ENCODE measurements around the gene DSCAML1. TPM values are rescaled to one million over a fixed set of nuclear protein-coding genes. Genes with fewer than 3 reads are reported as not detected.

The DSCAML1 gene
- total RNA-seq, 2 donors from 2014 or later = 0.67 to 1.3 TPM

- DNase-seq (ENCODE audit: low spot score) = no peak
- TF ChIP-seq CTCF (IDR thresholded peaks at IDR 0.05) = no peak
- Histone ChIP-seq H3K4me1 (no peaks in the 10 kb centered on the region), H3K36me3 (no peaks in the 10 kb centered on the region), H3K9me3 (no peaks in the 10 kb centered on the region), H3K27ac (no peak overlapping the region), H3K4me3 (no peak overlapping the region), H3K27me3 (no peaks in the 10 kb centered on the region)
These were observed 10.7 kb downstream of the DSCAML1 start for GRCh38 chr11:117786135-117786870.

- H3K36me3 ChIP-seq = no peaks in the 10 kb centered on the region
- TF ChIP-seq CTCF (IDR thresholded peaks at IDR 0.05) = no peak
- H3K27ac ChIP-seq = no peak overlapping the region
- DNase-seq (ENCODE audit: low spot score) = no peak
- H3K4me3 ChIP-seq = no peak overlapping the region
- no peaks in the 10 kb centered on the region for H3K9me3 ChIP-seq
- H3K4me1 ChIP-seq = no peaks in the 10 kb centered on the region
- H3K27me3 ChIP-seq = no peaks in the 10 kb centered on the region
These were observed 14.9 kb downstream of the DSCAML1 start for GRCh38 chr11:117782101-117782500.

- DNase-seq (ENCODE audit: low spot score) = no peak
- no peak overlapping the region for H3K27ac ChIP-seq
- H3K9me3 ChIP-seq = no peaks in the 10 kb centered on the region
- no peaks in the 10 kb centered on the region for H3K4me1 ChIP-seq
- H3K4me3 ChIP-seq = no peak overlapping the region
- no peaks in the 10 kb centered on the region for H3K27me3 ChIP-seq
- no peak for TF ChIP-seq CTCF (IDR thresholded peaks at IDR 0.05)
- no peaks in the 10 kb centered on the region for H3K36me3 ChIP-seq
These were observed 15.4 kb downstream of the DSCAML1 start for GRCh38 chr11:117781627-117782026.

GRCh38 chr11:117780456-117780855 is 16.6 kb downstream of the DSCAML1 start:
- no peaks in the 10 kb centered on the region for H3K9me3 ChIP-seq
- no peak overlapping the region for H3K4me3 ChIP-seq
- H3K4me1 ChIP-seq = no peaks in the 10 kb centered on the region
- H3K27ac ChIP-seq = no peak overlapping the region
- no peak for TF ChIP-seq CTCF (IDR thresholded peaks at IDR 0.05)
- DNase-seq (ENCODE audit: low spot score) = no peak
- no peaks in the 10 kb centered on the region for H3K27me3 ChIP-seq
- no peaks in the 10 kb centered on the region for H3K36me3 ChIP-seq

GRCh38 chr11:117774553-117774952 is 22.5 kb downstream of the DSCAML1 start:
- DNase-seq (ENCODE audit: low spot score) = no peak
- no peaks in the 10 kb centered on the region for H3K9me3 ChIP-seq
- no peaks in the 10 kb centered on the region for H3K27me3 ChIP-seq
- no peaks in the 10 kb centered on the region for H3K4me1 ChIP-seq
- no peak for TF ChIP-seq CTCF (IDR thresholded peaks at IDR 0.05)
- no peak overlapping the region for H3K4me3 ChIP-seq
- no peak overlapping the region for H3K27ac ChIP-seq
- H3K36me3 ChIP-seq = no peaks in the 10 kb centered on the region

- no peaks in the 10 kb centered on the region for H3K4me1 ChIP-seq
- H3K27ac ChIP-seq = no peak overlapping the region
- DNase-seq (ENCODE audit: low spot score) = no peak
- no peak for TF ChIP-seq CTCF (IDR thresholded peaks at IDR 0.05)
- no peaks in the 10 kb centered on the region for H3K36me3 ChIP-seq
- H3K9me3 ChIP-seq = no peaks in the 10 kb centered on the region
- H3K27me3 ChIP-seq = no peaks in the 10 kb centered on the region
- H3K4me3 ChIP-seq = no peak overlapping the region
These were observed 24.7 kb downstream of the DSCAML1 start for GRCh38 chr11:117772360-117772759.

Data from right atrium auricular region (tissue), 2 donors.